ENCODE data around the gene TMEM106C.
"Not testable (repeated sequence)": the region's sequence is repeated elsewhere in the genome, so short reads cannot be mapped to it uniquely, and the experiment has no call there.

Gene TMEM106C

GRCh38 chr12:47949441-47950341, 13.7 kb upstream of the TMEM106C start:
- H3K27ac ChIP-seq (ENCODE audit: insufficient read depth, low read length, poor library complexity, severe bottlenecking): no peak overlapping the region
- H3K4me1 ChIP-seq (ENCODE audit: control insufficient read depth, insufficient read depth, low read length, poor library complexity, severe bottlenecking): no peaks in the 10 kb centered on the region
- peak; percentile 11 to 40 (median 14) for DNase-seq
- H3K27me3 ChIP-seq (replicated peaks; ENCODE audit: control insufficient read depth, insufficient read depth, low read length, poor library complexity, severe bottlenecking): no peaks in the 10 kb centered on the region
- H3K4me3 ChIP-seq (ENCODE audit: insufficient read depth, low read depth, low read length, poor library complexity, severe bottlenecking): no peak overlapping the region
- H3K36me3 ChIP-seq (ENCODE audit: control insufficient read depth, insufficient read depth, low read length): no peaks in the 10 kb centered on the region
- H3K9me3 ChIP-seq (ENCODE audit: control insufficient read depth, low read length): no peaks in the 10 kb centered on the region

DNA sequence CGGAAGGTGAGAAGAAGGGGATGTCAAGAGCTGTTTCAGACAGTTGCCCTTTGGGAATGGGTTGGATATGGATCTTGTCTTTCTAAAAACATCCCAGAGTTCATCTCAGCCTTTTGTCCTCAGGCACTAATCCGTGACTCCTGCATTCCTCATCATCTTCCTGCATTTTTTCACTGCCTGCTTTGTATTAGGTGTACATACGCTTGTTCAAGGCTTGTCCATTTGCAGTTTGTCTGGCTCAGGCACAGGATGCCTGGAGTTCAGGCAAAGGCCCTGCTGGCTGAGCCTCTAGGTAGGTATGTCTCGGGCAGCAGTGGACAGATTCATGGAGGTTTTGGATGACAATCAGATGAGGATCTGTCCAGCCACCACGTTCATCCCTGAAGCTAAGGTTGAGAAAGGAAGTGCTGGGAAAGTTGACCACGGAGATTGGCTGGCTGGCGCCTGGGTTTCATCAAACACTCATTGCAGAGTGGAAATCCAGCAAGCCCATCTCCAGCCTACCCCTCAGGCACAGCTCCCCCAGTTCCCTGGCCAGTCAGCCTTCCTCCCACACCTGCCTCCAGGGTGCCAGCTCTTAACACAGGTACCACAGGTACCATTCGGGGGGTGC, 12.4 kb upstream of the TMEM106C start:
- Histone ChIP-seq H3K4me1 (ENCODE audit: control insufficient read depth, insufficient read depth, low read length, poor library complexity, severe bottlenecking) (no peaks in the 10 kb centered on the region), H3K4me3 (ENCODE audit: insufficient read depth, low read depth, low read length, poor library complexity, severe bottlenecking) (no peak overlapping the region), H3K9me3 (ENCODE audit: control insufficient read depth, low read length) (no peaks in the 10 kb centered on the region), H3K36me3 (ENCODE audit: control insufficient read depth, insufficient read depth, low read length) (no peaks in the 10 kb centered on the region), H3K27ac (ENCODE audit: insufficient read depth, low read length, poor library complexity, severe bottlenecking) (no peak overlapping the region), H3K27me3 (replicated peaks; ENCODE audit: control insufficient read depth, insufficient read depth, low read length, poor library complexity, severe bottlenecking) (no peaks in the 10 kb centered on the region)
- no peak for DNase-seq

- Histone ChIP-seq H3K27me3 (replicated peaks; ENCODE audit: control insufficient read depth, insufficient read depth, low read length, poor library complexity, severe bottlenecking) (no peaks in the 10 kb centered on the region), H3K27ac (ENCODE audit: insufficient read depth, low read length, poor library complexity, severe bottlenecking) (no peak overlapping the region), H3K36me3 (ENCODE audit: control insufficient read depth, insufficient read depth, low read length) (no peaks in the 10 kb centered on the region), H3K4me1 (ENCODE audit: control insufficient read depth, insufficient read depth, low read length, poor library complexity, severe bottlenecking) (no peaks in the 10 kb centered on the region), H3K9me3 (ENCODE audit: control insufficient read depth, low read length) (no peaks in the 10 kb centered on the region), H3K4me3 (ENCODE audit: insufficient read depth, low read depth, low read length, poor library complexity, severe bottlenecking) (no peak overlapping the region)
- DNase-seq: no peak
These were observed 9.3 kb upstream of the TMEM106C start for GRCh38 chr12:47954058-47954457.

GRCh38 chr12:47954467-47955045, 8.8 kb upstream of the TMEM106C start:
- H3K4me1 ChIP-seq (ENCODE audit: control insufficient read depth, insufficient read depth, low read length, poor library complexity, severe bottlenecking): no peaks in the 10 kb centered on the region
- no peaks in the 10 kb centered on the region for H3K27me3 ChIP-seq (replicated peaks; ENCODE audit: control insufficient read depth, insufficient read depth, low read length, poor library complexity, severe bottlenecking)
- no peak for DNase-seq
- H3K36me3 ChIP-seq (ENCODE audit: control insufficient read depth, insufficient read depth, low read length): no peaks in the 10 kb centered on the region
- H3K4me3 ChIP-seq (ENCODE audit: insufficient read depth, low read depth, low read length, poor library complexity, severe bottlenecking): no peak overlapping the region
- H3K27ac ChIP-seq (ENCODE audit: insufficient read depth, low read length, poor library complexity, severe bottlenecking): no peak overlapping the region
- no peaks in the 10 kb centered on the region for H3K9me3 ChIP-seq (ENCODE audit: control insufficient read depth, low read length)

DNA sequence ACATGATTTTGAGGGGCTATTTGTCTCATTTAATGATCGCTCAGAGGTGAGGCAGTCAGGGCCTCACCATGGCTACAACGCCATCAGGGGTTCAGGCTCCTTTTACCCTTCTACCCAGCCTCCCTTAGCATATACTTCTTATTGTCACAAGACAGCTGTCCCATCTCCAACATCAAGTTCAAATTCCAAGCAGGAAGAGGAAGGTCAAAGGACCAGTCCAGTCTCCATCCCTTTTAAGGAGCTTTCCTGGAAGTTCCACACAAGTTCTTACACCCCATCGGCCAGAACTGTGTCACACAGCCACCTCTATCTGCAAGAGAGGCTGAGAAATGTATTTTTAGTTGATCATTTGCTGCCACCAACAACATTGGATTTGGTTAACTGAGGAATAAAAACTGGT, 8.3 kb upstream of the TMEM106C start:
- Histone ChIP-seq H3K27me3 (replicated peaks; ENCODE audit: control insufficient read depth, insufficient read depth, low read length, poor library complexity, severe bottlenecking) (no peaks in the 10 kb centered on the region), H3K36me3 (ENCODE audit: control insufficient read depth, insufficient read depth, low read length) (no peaks in the 10 kb centered on the region), H3K9me3 (ENCODE audit: control insufficient read depth, low read length) (no peaks in the 10 kb centered on the region), H3K4me1 (ENCODE audit: control insufficient read depth, insufficient read depth, low read length, poor library complexity, severe bottlenecking) (no peaks in the 10 kb centered on the region), H3K4me3 (ENCODE audit: insufficient read depth, low read depth, low read length, poor library complexity, severe bottlenecking) (no peak overlapping the region), H3K27ac (ENCODE audit: insufficient read depth, low read length, poor library complexity, severe bottlenecking) (no peak overlapping the region)
- no peak for DNase-seq

DNA sequence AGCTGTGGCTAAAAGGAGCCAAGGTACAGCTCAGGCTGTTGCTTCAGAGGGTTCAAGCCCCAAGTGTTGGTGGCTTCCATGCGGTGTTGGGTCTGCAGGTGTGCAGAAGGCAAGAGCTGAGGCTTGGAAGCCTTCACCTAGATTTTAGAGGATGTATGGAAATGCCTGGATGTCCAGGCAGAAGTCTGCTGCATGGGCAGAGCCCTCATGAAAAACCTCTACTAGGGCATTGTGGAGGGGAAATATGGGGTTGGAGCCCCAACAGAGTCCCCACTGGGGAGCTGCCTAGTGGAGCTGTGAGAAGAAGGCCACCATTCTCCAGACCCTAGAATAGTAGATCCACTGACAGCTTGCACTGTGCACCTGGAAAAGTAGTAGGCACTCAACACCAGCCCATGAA, 5.7 kb upstream of the TMEM106C start:
- not testable (repeated sequence) for H3K4me1 ChIP-seq (ENCODE audit: control insufficient read depth, insufficient read depth, low read length, poor library complexity, severe bottlenecking); DNase-seq; H3K27me3 ChIP-seq (replicated peaks; ENCODE audit: control insufficient read depth, insufficient read depth, low read length, poor library complexity, severe bottlenecking); H3K4me3 ChIP-seq (ENCODE audit: insufficient read depth, low read depth, low read length, poor library complexity, severe bottlenecking); H3K9me3 ChIP-seq (ENCODE audit: control insufficient read depth, low read length); H3K36me3 ChIP-seq (ENCODE audit: control insufficient read depth, insufficient read depth, low read length); H3K27ac ChIP-seq (ENCODE audit: insufficient read depth, low read length, poor library complexity, severe bottlenecking)

GRCh38 chr12:47962198-47962597, 1.2 kb upstream of the TMEM106C start:
- no peak overlapping the region for H3K4me3 ChIP-seq (ENCODE audit: insufficient read depth, low read depth, low read length, poor library complexity, severe bottlenecking)
- H3K27me3 ChIP-seq (replicated peaks; ENCODE audit: control insufficient read depth, insufficient read depth, low read length, poor library complexity, severe bottlenecking): no peaks in the 10 kb centered on the region
- no peak for DNase-seq
- peaks cover 1% of the 10 kb centered on the region for H3K36me3 ChIP-seq (ENCODE audit: control insufficient read depth, insufficient read depth, low read length)
- H3K9me3 ChIP-seq (ENCODE audit: control insufficient read depth, low read length): no peaks in the 10 kb centered on the region
- peaks cover 3% of the 10 kb centered on the region for H3K4me1 ChIP-seq (ENCODE audit: control insufficient read depth, insufficient read depth, low read length, poor library complexity, severe bottlenecking)
- H3K27ac ChIP-seq (ENCODE audit: insufficient read depth, low read length, poor library complexity, severe bottlenecking): no peak overlapping the region

DNA sequence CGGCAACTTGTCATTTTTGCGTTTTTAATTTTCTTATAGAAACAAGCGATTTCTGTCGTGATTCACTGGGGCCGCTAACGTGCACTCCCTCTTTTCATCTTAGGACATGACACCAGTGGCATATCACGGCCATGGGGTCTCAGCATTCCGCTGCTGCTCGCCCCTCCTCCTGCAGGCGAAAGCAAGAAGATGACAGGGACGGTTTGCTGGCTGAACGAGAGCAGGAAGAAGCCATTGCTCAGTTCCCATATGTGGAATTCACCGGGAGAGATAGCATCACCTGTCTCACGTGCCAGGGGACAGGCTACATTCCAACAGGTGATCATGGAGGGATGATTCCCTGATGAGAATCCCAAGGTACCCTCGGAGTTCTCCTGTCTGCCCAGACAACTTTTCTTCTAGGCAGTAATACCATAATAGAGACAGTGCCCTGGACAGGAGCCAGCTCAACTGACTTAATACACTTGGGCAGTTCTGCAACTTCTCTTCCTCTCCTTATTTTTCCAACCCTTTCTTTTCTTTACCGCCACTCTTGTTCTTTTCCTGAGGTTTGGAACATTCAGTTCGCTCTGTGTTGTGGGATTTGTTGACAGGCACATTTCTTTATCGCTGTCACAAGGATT, 821 bp downstream of the TMEM106C start:
- peak overlapping the region; percentile 99 for H3K4me3 ChIP-seq (ENCODE audit: insufficient read depth, low read depth, low read length, poor library complexity, severe bottlenecking)
- peaks cover 11% of the 10 kb centered on the region for H3K36me3 ChIP-seq (ENCODE audit: control insufficient read depth, insufficient read depth, low read length)
- H3K9me3 ChIP-seq (ENCODE audit: control insufficient read depth, low read length): no peaks in the 10 kb centered on the region
- H3K4me1 ChIP-seq (ENCODE audit: control insufficient read depth, insufficient read depth, low read length, poor library complexity, severe bottlenecking): peaks cover 3% of the 10 kb centered on the region
- peak overlapping the region; percentile 72 for H3K27ac ChIP-seq (ENCODE audit: insufficient read depth, low read length, poor library complexity, severe bottlenecking)
- DNase-seq: peak in 1 of 3 donors; percentile 5
- no peaks in the 10 kb centered on the region for H3K27me3 ChIP-seq (replicated peaks; ENCODE audit: control insufficient read depth, insufficient read depth, low read length, poor library complexity, severe bottlenecking)

GRCh38 chr12:47965581-47965980, 2.2 kb downstream of the TMEM106C start:
- no peaks in the 10 kb centered on the region for H3K27me3 ChIP-seq (replicated peaks; ENCODE audit: control insufficient read depth, insufficient read depth, low read length, poor library complexity, severe bottlenecking)
- H3K27ac ChIP-seq (ENCODE audit: insufficient read depth, low read length, poor library complexity, severe bottlenecking): no peak overlapping the region
- no peaks in the 10 kb centered on the region for H3K9me3 ChIP-seq (ENCODE audit: control insufficient read depth, low read length)
- peaks cover 3% of the 10 kb centered on the region for H3K4me1 ChIP-seq (ENCODE audit: control insufficient read depth, insufficient read depth, low read length, poor library complexity, severe bottlenecking)
- peaks cover 11% of the 10 kb centered on the region for H3K36me3 ChIP-seq (ENCODE audit: control insufficient read depth, insufficient read depth, low read length)
- no peak for DNase-seq
- no peak overlapping the region for H3K4me3 ChIP-seq (ENCODE audit: insufficient read depth, low read depth, low read length, poor library complexity, severe bottlenecking)

All from effector memory CD4-positive, alpha-beta T cell (primary cell).